Measurements from ENCODE around the gene MBOAT1.

DNA sequence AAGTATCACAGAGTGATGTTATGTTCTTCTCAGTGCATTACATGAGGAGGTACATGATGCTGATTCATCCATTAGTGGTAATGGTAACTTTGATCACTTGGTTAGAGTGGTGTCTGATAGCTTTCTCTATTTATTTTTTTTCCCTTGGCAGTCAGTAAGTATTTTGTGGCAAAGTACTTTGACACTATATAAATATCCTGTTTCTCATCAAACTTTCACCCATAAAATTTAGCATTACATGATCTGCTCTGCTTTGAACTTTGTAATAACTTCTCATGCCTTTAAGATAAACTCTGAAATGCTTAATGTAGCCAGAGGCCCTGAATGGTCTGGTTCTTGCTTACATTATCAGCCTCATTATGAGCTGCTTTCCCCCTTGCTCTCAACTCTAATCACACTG, 127.9 kb downstream of the MBOAT1 start:
- TF ChIP-seq, protein P1, sequence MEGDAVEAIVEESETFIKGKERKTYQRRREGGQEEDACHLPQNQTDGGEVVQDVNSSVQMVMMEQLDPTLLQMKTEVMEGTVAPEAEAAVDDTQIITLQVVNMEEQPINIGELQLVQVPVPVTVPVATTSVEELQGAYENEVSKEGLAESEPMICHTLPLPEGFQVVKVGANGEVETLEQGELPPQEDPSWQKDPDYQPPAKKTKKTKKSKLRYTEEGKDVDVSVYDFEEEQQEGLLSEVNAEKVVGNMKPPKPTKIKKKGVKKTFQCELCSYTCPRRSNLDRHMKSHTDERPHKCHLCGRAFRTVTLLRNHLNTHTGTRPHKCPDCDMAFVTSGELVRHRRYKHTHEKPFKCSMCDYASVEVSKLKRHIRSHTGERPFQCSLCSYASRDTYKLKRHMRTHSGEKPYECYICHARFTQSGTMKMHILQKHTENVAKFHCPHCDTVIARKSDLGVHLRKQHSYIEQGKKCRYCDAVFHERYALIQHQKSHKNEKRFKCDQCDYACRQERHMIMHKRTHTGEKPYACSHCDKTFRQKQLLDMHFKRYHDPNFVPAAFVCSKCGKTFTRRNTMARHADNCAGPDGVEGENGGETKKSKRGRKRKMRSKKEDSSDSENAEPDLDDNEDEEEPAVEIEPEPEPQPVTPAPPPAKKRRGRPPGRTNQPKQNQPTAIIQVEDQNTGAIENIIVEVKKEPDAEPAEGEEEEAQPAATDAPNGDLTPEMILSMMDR (IDR thresholded peaks at IDR 0.05) = no peak
- TF ChIP-seq POLR2A (IDR thresholded peaks at IDR 0.05) = no peak

Measured in testis (tissue), 2 donors.